Subcutaneous adipose tissue (tissue), 4 donors: ENCODE measurements around the gene SEMA3C. TPM values are rescaled to one million over a fixed set of nuclear protein-coding genes. Genes with fewer than 3 reads are reported as not detected.

Source experiments
- total RNA-seq, 4 donors: library from RNA; depleted of rRNA; stranded (reverse); fragments of >200 nt; gene quantifications; one replicate each; pipeline ENCODE4 v1.1.0, GENCODE V29; 2016
- TF ChIP-seq, protein P1 (sequence below): fragments of 450-650 bp; IDR thresholded peaks from one replicate; pipeline ENCODE4 v1.5.1; 2016; ENCODE audit warnings: low read depth, mild to moderate bottlenecking, control low read depth, antibody characterized with exemption, moderate library complexity

SEMA3C gene
- total RNA-seq, 4 donors from 2014 or later = 57.3 to 174 (median 96.9) TPM

DNA sequence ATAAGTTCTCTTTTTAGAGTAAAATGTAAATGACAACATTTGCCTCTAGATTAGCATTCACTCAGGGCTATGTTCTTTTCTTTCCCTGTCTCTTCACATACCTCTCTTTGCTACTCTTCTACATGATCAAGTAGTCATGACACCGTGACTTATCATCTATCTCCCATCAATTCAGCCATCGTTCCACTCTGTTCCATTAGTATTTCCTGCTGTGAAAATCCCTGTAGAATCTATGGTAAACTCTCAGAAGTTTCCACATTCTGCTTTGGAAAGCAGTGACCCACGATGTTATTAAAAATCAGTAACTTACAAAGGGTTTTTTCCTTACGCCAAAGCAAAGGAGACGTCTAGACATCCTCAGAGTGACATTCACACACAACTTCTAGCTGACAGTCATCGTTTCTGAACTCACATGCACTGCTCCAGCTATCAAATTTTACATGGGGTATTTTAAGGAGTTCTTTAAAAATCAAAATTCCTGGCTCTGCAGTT lies 135.6 kb downstream of the SEMA3C start:
- TF ChIP-seq, protein P1, sequence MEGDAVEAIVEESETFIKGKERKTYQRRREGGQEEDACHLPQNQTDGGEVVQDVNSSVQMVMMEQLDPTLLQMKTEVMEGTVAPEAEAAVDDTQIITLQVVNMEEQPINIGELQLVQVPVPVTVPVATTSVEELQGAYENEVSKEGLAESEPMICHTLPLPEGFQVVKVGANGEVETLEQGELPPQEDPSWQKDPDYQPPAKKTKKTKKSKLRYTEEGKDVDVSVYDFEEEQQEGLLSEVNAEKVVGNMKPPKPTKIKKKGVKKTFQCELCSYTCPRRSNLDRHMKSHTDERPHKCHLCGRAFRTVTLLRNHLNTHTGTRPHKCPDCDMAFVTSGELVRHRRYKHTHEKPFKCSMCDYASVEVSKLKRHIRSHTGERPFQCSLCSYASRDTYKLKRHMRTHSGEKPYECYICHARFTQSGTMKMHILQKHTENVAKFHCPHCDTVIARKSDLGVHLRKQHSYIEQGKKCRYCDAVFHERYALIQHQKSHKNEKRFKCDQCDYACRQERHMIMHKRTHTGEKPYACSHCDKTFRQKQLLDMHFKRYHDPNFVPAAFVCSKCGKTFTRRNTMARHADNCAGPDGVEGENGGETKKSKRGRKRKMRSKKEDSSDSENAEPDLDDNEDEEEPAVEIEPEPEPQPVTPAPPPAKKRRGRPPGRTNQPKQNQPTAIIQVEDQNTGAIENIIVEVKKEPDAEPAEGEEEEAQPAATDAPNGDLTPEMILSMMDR = no peak

DNA sequence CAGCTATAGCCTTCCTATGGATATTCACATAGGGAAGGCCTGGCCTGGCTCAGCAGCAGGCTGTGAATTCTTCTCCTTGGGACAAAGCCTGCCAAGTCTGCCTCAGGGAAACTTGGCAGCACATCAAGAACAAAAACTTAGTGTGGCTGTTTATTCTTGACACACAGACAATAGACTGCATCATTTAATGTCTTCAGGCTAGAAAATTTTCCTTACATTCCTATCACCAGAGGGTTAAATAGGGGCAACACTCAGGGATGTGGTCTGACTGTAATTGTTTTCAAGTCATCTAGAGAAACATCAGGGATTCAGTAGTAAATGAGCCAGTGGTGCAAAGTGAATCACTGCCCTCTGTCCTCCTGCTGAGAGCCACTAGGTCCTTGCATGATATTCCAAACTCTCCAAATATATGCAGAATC lies 137.3 kb downstream of the SEMA3C start:
- TF ChIP-seq, protein P1 = no peak

DNA sequence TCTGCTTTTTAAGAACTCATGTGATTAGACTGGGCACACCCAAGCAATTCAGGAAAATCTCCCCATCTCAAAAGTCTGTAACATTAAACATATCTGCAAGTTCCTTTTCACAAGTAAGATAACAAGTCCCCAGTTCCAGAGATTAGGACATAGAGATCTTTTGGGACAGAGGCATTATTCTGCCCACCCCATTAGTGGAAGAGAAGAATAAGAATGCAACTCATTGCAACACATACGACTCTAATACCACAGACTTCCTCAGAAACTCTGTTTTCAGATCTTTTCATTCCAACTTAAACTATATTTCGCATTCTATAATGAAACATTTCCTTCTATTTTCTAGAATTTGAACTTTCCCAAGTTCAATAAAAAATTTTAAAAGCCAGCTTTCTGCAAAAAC lies 137.7 kb downstream of the SEMA3C start:
- TF ChIP-seq, protein P1 = no peak

DNA sequence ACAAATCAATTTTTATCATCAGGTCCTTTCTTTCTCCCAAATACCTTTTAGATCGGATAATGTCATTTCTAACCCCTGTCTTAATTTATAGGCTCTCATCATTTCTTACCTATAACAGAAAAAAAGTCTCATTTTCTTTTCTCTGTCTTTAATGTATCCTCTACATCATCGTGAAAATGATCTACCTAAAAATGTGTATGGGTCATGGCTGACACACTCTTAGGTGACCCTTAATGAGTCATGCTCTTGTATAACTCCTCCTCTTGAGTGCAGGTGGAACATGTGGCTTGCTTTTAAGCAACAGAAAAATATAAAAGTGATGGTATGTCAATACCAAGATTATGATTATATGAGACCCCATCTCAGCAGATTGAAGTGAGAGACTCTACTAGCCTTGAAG lies 139.4 kb downstream of the SEMA3C start:
- TF ChIP-seq, protein P1 = no peak

DNA sequence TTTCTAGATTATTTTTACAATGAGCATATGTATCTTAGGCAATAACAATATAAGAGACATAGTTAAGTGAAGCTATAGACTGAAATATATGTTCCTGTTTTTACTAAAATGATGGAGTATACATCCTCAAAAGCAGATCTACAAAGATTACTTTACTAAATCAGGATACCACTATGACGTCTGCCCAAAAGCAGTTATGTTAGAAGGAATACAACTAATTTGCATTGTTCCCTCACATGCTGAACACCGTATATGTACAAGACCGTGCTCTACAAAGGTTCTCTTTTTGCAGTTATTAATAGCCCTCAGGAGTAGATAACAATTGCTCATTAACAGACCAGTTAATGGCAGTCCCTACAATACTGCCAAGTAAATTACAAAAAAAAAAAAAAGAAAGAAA lies 143.0 kb downstream of the SEMA3C start:
- TF ChIP-seq, protein P1 = no peak

DNA sequence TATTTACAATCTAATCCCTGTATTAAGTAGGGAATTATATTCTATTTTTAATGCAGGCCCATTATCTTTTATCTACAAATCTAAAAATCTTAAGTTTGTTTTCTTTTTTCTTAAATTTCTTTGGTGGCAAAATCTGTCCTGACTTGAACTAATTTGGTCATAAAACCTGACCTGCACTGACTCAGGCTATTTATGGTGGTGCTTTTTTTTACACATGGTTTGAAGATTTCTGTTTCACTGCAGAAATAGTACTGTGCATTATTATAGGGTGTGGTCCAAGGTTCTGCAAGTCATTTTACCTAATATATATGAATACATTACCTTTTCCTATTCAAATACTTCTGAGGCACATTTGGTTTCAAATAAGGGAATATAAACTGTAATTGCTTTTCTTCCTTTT lies 143.4 kb downstream of the SEMA3C start:
- TF ChIP-seq, protein P1 = no peak

DNA sequence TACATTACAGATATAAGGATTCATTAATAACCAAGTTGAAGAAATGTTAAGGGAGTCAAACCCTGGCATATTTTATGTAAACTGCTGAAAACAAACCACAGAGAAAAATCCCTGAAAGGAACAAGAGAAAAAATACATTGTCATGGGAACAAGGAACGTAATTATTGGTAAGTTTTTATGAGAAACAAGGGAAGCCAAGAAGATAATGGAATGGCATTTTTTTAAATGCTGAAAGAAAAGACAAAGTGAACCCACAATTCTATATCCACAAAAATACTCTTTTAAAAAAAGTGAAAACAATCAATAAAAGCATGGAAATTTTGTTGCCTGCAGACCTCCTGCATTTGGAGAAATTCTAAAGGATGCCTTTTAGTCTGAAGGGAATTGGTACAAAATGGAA lies 144.0 kb downstream of the SEMA3C start:
- TF ChIP-seq, protein P1 = no peak
